Ovary (tissue), 9 donors: ENCODE results near the gene SNX25. TPM values are rescaled to one million over a fixed set of nuclear protein-coding genes. Genes with fewer than 3 reads are reported as not detected.

Experiments used
- DNase-seq, 5 donors: peaks; one replicate each; pipeline ENCODE4 v3.0.0-alpha.2; 2019 to 2020
- H3K27ac ChIP-seq, 2 donors: fragments of 200-600 bp; one replicate each; pipeline versions ENCODE4 v1.5.1 to v1.8.0; 2019 to 2022
- H3K27me3 ChIP-seq: fragments of 200-600 bp; one replicate; pipeline ENCODE4 v1.8.0; 2022
- H3K36me3 ChIP-seq: fragments of 200-600 bp; sonication (generic); one replicate; pipeline ENCODE4 v1.5.1; 2019
- H3K4me1 ChIP-seq: one replicate; pipeline ENCODE4 v1.8.1; 2013; ENCODE audit warnings: mild to moderate bottlenecking, moderate library complexity; ENCODE audit not compliant: insufficient read depth
- H3K4me3 ChIP-seq: fragments of 200-600 bp; sonication (generic); one replicate; pipeline ENCODE4 v1.5.1; 2017
- H3K9me3 ChIP-seq, 2 donors: fragments of 200-600 bp in 1 of 2; sonication (generic) in 1 of 2; one replicate each; pipeline versions ENCODE4 v1.5.1 to v1.8.1; 2013 to 2019; ENCODE audit warnings: mild to moderate bottlenecking in 1 of 2, moderate library complexity in 1 of 2
- CTCF ChIP-seq, 3 donors: fragments of 450-650 bp in 2 of 3; fragments of 200-600 bp in 1 of 3; IDR thresholded peaks; one replicate each; pipeline versions ENCODE4 v1.5.1 to v1.8.0; 2016 to 2022; ENCODE audit warnings: antibody characterized with exemption in 3 of 3, mild to moderate bottlenecking in 1 of 3
- EP300 ChIP-seq: sonication (generic); formaldehyde crosslinking; IDR thresholded peaks from one replicate; pipeline ENCODE4 v1.6.1; 2017; ENCODE audit warnings: antibody characterized with exemption
- POLR2A ChIP-seq: fragments of 450-650 bp; IDR thresholded peaks from one replicate; pipeline ENCODE4 v1.6.1; 2017; ENCODE audit warnings: antibody characterized with exemption, mild to moderate bottlenecking, moderate library complexity
- WGBS, 3 donors: extraction: QIAGEN DNeasy Blood & Tissue Kit in 1 of 3; methylation state at CpG; one replicate each; pipeline versions ENCODE4 v1.1.5 to v1.1.7; 2013 to 2017; 5-methylcytosine and 5-hydroxymethylcytosine counted together
- intact Hi-C, 4 donors: fragments of 100-400 bp; cut with DNase I; formaldehyde crosslinking; loops; one replicate each; pipeline versions ENCODE4 v1.11.0 to v1.15.1; 2022 to 2023
- polyA plus RNA-seq, 2 donors: library from polyadenylated mRNA; stranded (reverse); fragments of 200-250 nt in 1 of 2; fragments of 350-450 nt in 1 of 2; fragmentation: Illumina TruSeq in 1 of 2; extraction: RNeasy Lipid Tissue Mini Kit (QIAGEN cat#74804) in 1 of 2; gene quantifications; one replicate each; pipeline ENCODE4 v1.2.3, GENCODE V29; 2013 to 2014
- total RNA-seq, 7 donors: library from RNA; depleted of rRNA in 2 of 7; stranded (reverse); fragments of >200 nt in 2 of 7; fragmentation: NEBNext Ultra II Directional in 3 of 7; extraction: Animal tissue kit (Norgen Biotek cat#: 25700) in 3 of 7; gene quantifications; one replicate each; pipeline versions ENCODE4 v1.1.0 to v1.2.4, GENCODE V29; 2016 to 2023
- donor health status: DM: no; HTN: no; CAD: no; lungs with moderate emphysema.
- donor health status: DM: no; HTN: no; CAD: no.
- donor health status: Bipolar disorder and iron deficiency.
- donor health status: DM: yes; HTN: yes; CAD: no.
- donor health status: DM: no; HTN: no; CAD: no.
- donor health status: DM: yes; HTN: yes; CAD: no.

Gene SNX25
- total and polyA plus RNA-seq, 9 donors = 7.9 to 28.4 (median 19.1) TPM

- no peak overlapping the region for H3K27ac ChIP-seq
- H3K4me1 ChIP-seq = peaks cover 1% of the 10 kb centered on the region
- WGBS, 3 donors = 72 to 85% (median 75%) methylated on average over 3 of the region's 3 CpGs
- H3K4me3 ChIP-seq = no peak overlapping the region
- DNase-seq = no peak
- TF ChIP-seq EP300 = no peak
- no peak for TF ChIP-seq CTCF (IDR thresholded peaks at IDR 0.05)
- TF ChIP-seq POLR2A = no peak
- H3K36me3 ChIP-seq = no peaks in the 10 kb centered on the region
- intact Hi-C loops = no loop called here
- H3K9me3 ChIP-seq = no peaks in the 10 kb centered on the region
- no peaks in the 10 kb centered on the region for H3K27me3 ChIP-seq
These were observed 123.4 kb downstream of the SNX25 start for GRCh38 chr4:185332575-185333464.

DNA sequence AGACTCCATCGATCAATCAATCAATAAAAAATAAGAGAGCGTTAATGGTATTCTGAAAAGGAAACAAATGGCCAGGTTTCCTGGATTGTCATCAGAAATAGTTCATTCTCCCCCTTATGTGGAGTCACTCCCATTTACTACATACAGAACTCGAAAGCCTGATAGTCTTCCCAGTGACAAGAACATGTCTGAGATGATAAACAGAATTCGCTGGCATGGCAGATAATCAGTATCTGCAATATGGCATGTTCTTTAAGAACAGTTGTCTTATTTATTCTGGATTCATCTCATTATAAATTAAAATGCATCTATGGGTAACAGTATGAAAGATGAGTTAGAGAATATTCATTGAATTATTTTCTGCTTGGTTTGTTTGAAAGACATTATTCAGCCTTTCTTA lies 124.9 kb downstream of the SNX25 start:
- 72 to 84% (median 78%) methylated on average over 4 of the region's 4 CpGs for WGBS, 3 donors
- no peak for DNase-seq
- Histone ChIP-seq H3K4me1 (peaks cover 1% of the 10 kb centered on the region), H3K9me3 (no peaks in the 10 kb centered on the region), H3K27ac (no peak overlapping the region), H3K36me3 (no peaks in the 10 kb centered on the region), H3K4me3 (no peak overlapping the region), H3K27me3 (no peaks in the 10 kb centered on the region)
- TF ChIP-seq POLR2A = no peak
- no peak for TF ChIP-seq CTCF (IDR thresholded peaks at IDR 0.05)
- TF ChIP-seq EP300 = no peak
- intact Hi-C loops = no loop called here

DNA sequence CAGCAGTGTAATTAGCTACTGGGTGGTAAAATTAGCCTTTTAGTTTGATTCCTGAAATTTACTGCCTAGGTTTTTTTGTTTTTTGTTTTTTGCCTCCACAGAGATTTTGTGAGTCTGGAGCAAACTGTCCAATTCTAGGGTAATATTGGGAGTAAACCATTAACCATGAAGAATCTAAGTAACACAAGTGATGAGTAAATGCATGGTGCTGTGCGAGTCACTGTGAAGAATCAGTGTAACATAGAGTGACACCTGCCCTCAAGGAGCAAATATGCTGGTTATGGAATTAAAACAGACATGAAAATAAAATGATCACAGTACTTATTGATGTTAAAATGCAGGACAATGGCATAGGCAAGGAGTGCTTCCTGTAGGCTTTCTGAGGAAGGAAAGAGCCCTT lies 126.2 kb downstream of the SNX25 start:
- H3K9me3 ChIP-seq = no peaks in the 10 kb centered on the region
- no peaks in the 10 kb centered on the region for H3K27me3 ChIP-seq
- peaks cover 1% of the 10 kb centered on the region for H3K4me1 ChIP-seq
- intact Hi-C loops = no loop called here
- H3K4me3 ChIP-seq = no peak overlapping the region
- TF ChIP-seq EP300 (no peak), POLR2A (no peak), CTCF (IDR thresholded peaks at IDR 0.05) (no peak)
- no peaks in the 10 kb centered on the region for H3K36me3 ChIP-seq
- WGBS, 3 donors = 95 to 100% (median 98%) methylated on average over 1 of the region's 1 CpG
- no peak overlapping the region for H3K27ac ChIP-seq
- no peak for DNase-seq

DNA sequence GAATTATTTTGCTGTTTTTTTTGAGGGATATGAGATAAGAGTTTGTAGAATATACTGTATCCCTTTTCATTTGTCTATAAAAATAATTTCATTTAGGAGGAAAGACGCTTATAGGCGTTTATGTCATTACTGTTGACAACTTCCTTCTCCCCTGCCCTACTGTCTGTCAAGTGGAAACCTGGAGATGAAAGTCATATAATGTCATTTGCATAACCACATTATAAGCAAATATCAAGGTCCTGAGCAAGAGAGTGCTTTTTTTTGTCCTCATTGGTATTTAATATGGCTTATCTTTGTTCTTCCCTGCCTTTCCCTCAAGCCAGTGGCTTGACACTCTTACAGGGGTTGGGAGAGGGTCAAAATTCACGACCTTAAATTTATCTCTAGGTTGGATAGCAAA lies 130.5 kb downstream of the SNX25 start:
- H3K4me1 ChIP-seq = peaks cover 6% of the 10 kb centered on the region
- DNase-seq = no peak
- intact Hi-C loops = no loop called here
- no peaks in the 10 kb centered on the region for H3K36me3 ChIP-seq
- H3K9me3 ChIP-seq = no peaks in the 10 kb centered on the region
- H3K27me3 ChIP-seq = no peaks in the 10 kb centered on the region
- WGBS, 3 donors = 78 to 83% (median 79%) methylated on average over 3 of the region's 3 CpGs
- no peak overlapping the region for H3K4me3 ChIP-seq
- H3K27ac ChIP-seq = no peak overlapping the region
- TF ChIP-seq CTCF (IDR thresholded peaks at IDR 0.05) (no peak), EP300 (no peak), POLR2A (no peak)
